Measurements from ENCODE around the gene ZBTB11.
"Not testable (repeated sequence)": the region's sequence is repeated elsewhere in the genome, so short reads cannot be mapped to it uniquely, and the experiment has no call there.

ZBTB11 gene

DNA sequence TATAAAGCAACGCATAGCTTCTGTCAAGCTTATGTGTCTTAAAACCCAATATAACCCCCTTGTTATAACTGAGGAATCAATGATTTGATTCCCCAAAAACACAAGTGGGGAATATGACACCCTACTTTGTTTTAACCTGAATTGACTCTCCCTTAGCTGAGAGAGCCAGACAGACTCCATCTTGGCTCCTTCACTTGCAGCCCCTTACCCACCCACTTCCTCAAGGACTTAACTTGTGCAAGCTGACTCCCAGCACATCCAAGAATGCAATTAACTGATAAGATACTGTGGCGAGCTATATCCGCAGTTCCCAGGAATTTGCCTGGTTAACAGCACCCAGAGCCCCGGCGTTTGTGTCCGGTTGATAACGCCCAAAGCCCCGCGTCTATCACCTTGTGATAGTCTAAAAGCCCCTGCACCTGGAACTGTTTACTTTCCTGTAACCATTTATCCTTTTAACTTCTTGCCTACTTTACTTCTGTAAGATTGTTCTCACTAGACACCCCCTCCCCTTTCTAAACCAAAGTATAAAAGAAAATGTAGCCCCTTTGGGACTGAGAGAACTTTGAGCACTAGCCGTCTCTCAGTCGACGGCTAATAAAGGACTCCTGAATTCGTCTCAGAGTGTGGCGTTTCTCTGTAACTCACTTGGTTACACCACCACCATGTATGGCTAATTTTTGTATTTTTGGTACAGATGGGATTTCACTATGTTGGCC, 35.4 kb downstream of the ZBTB11 start:
- not testable (repeated sequence) for DNase-seq

GRCh38 chr3:101640256-101640655, 36.7 kb downstream of the ZBTB11 start:
- no peak for DNase-seq

GRCh38 chr3:101639280-101639963, 37.5 kb downstream of the ZBTB11 start:
- no peak for DNase-seq

- DNase-seq, result no peak
Measured at GRCh38 chr3:101638261-101638745, 38.6 kb downstream of the ZBTB11 start.

- DNase-seq, result no peak
Measured at GRCh38 chr3:101637451-101637850, 39.5 kb downstream of the ZBTB11 start.

DNA sequence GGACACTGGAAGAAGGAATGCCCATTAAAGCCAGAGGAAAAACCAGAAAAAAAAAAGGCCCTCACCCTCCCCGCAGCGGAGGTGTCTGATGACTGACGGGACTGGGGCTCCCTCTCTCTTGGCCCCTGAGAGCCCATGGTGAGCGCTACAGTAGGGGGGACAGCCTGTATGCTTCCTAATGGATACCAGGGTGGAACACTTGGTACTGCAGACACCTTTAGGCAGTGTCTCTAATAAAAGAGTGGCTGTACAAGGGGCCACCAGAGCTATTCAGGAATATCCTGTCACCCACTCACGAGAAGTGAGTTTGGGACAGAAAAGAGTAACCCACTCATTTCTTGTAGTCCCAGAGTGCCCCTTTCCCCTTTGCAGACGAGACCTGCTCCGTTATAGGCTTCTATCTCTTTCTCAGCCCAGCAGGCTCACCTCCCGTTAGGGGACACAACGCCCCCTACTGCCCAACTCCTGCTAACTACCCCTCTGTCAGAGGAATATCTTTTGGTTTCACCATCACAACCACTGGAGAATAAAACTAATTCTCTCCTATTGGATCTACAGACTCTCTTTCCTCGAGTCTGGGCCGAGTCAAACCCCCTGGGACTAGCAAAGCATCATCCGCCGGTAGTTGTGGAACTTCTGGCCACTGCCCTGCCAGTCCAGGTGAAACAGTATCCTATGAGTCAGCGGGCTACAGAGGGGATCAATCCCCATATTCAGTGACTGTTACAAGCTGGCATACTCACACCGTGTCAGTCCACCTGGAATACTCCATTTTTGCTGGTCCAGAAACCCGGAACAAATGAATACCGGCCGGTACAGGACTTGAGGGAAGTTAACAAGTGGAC, 40.8 kb downstream of the ZBTB11 start:
- no peak for DNase-seq

DNA sequence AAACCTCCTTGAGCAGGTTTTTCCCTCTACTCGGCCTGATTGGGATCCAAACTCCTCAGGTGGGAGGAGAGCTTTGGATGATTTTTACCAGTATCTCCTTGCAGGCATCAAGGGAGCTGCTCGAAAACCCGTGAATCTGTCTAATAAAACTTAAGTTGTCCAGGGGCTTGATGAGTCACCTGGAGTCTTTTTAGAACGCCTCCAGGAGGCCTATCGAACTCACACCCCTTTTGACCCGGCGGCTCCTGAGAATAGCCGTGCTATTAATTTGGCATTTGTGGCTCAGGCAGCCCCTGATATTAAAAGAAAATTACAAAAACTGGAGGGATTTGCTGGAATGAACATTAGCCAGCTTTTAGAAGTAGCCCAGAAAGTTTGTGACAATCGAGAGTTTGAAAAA, 41.6 kb downstream of the ZBTB11 start:
- DNase-seq, result no peak

DNA sequence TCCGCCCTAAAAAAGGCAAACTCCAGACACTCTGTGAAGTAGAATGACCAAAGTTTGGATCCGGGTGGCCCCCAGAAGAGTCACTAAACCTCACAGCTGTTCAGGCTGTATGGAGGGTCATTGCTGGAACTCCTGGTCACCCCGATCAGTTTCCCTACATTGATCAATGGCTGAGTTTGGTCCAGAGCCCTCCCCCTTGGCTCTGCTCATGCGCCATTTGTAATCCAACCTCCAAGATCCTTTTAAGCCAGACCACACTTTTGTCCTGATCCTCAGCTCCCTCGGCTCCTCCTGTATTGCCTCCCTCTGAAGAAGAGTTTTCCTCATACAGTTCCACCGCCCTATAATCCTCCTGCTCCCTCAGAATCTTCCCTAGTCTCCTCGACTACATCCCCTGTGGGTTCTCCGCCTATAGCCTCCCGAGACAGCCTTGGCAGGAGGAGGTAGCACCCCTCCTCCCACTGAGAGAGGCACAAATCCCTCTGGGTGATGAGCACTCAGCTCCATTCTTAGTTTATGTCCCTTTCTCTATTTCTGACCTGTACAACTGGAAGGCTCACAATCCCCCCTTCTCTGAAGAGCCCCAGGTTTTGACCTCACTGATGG, 42.2 kb downstream of the ZBTB11 start:
- DNase-seq, result no peak

- no peak for DNase-seq
Measured at GRCh38 chr3:101633186-101633585, 43.7 kb downstream of the ZBTB11 start.

DNA sequence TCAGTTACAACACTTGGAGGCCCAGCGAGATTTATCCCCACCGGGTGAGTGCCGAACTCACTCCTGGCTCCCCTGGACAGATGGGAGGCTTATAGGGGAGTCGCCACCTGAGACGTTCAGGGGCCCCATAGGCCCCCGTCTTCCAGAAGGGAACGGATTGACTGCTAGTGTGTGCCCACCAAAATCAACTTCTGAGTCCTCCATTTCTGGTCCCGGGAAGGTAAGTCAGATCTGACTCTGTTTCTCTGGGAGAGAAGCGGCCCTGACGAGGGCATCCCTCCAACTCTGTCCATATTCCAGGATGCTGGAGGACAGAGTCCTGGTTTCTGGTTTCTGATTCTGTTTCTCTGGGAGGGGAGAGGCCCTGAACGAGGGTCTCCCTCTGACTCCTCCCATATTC, 44.3 kb downstream of the ZBTB11 start:
- DNase-seq, result no peak

- not testable (repeated sequence) for DNase-seq
Measured at GRCh38 chr3:101631959-101632358, 45.0 kb downstream of the ZBTB11 start.

GRCh38 chr3:101631098-101631796, 45.7 kb downstream of the ZBTB11 start:
- DNase-seq, result no peak

DNA sequence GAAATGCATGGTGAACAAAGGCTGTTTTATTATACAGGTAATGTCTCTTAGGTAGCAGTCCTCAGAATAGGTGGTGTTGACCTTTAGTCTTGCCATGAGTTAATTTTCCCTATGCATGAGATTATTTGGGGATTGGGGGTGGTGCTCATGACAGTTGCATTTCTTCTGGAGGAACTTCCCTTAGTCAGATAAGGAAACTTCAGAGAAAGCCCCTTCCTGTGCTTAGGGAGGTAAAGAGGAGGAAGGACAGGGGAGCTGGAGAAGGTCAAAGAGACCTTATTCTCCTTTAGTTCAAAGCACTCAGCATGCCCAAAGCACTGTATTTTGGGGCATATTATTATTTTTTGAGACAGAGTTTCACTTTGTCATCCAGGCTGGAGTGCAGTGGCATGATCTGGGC, 47.7 kb downstream of the ZBTB11 start:
- DNase-seq, result no peak

DNA sequence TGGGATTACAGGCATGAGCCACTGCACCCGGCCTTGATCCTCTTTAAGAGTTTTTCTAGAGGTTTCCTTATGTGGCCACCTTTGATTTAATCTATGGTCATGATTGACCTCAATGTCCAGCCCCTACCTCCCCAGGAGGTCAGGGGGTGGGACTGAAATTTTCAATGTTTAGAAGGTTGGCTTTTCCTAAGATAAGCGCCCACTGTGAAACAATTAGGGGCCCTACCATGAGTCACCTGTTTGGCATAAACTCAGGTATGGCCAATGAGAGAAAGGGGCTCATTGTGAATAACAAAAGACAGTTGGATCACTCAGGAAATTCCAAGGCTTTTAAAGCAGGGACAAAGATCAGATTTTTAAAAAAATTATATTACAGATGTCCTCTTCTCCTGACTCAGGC, 51.1 kb downstream of the ZBTB11 start:
- DNase-seq, result no peak

DNA sequence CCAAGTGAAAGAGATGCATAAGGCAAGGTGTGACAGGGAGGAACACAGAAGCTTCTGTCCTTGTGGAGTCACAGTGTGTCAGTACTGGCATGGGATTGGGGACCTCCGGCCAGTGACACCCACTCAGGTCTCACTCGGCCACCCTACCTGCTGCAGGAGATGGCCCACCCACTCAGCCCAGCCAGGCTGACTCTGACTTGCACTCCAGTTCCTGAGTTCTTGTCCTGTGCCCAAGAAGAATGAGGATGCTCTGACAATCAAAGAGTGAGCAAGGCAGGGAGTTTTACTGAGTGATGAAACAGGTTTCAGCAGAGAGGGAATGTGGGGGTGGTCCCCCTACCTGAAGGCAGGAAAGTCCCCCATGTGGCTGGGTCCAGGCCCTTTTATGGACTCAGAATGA, 52.1 kb downstream of the ZBTB11 start:
- no peak for DNase-seq

- no peak for DNase-seq
Measured at GRCh38 chr3:101623656-101624055, 53.3 kb downstream of the ZBTB11 start.

DNA sequence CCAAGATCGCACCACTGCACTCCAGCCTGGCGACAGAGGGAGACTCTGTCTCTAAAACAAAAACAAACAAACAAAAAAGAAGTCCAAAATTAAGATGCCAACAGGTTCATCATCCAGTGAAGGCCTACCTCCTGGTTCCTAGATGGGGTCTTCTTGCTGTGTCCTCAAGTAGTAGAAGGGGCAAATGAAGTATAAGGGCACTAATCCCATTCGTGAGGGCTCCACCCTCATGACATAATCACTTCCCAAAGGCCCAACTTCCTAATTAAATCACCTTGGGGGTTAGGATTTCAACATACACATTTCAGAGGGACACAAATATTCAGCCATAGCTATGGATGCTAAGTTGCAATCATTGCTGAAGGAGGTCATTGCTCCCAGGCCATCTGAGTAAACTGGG, 57.2 kb downstream of the ZBTB11 start:
- no peak for DNase-seq

- no peak for DNase-seq
Measured at GRCh38 chr3:101618726-101619125, 58.2 kb downstream of the ZBTB11 start.

DNA sequence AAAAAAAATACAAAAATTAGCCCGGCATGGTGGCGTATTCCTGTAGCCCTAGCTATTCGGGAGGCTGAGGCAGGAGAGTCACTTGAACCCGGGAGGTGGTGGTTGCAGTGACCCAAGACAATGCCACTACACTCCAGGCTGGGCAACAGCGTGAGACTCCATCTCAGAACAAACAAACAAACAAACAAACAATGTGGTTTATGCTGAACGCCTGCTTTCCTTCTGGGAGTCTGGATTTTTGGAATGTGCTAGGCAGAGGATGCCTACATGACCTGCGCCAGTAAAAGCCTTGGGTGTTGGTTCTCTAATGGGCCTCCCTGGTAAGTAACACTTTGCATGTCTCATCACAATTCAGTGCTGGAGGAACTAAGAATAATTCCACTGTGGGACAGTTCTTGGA, 59.5 kb downstream of the ZBTB11 start:
- DNase-seq, result no peak

- no peak for DNase-seq
Measured at GRCh38 chr3:101615525-101615924, 61.4 kb downstream of the ZBTB11 start.

- not testable (repeated sequence) for DNase-seq
Measured at GRCh38 chr3:101613014-101613413, 63.9 kb downstream of the ZBTB11 start.

DNA sequence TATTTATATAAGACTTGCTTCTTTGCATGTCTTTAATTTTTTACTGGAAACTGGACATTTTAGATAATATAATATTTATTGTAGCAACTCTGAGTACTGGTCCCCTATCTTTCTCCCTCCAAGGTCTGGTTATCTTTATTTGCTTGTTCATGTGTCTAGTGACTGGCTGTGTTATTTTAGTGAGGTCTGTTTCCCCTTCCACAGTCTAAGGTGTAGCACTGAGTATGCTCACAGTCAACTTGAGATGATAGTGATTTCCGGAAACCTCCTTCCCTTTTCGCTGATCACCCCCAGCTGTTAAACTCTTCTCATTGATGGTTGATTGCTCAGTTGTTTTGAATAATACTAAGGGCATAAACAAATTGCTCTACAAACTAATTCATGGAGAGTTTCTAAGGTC, 65.9 kb downstream of the ZBTB11 start:
- no peak for DNase-seq

Measured in cortex of kidney (tissue), 1 donor.